SK-N-SH (cell line): ENCODE results near the gene ZBTB46. TPM values are rescaled to one million over a fixed set of nuclear protein-coding genes. Genes with fewer than 3 reads are reported as not detected.

Experiments used
- CTCF ChIA-PET: fragments of 300-600, 350-600 bp; formaldehyde crosslinking; extraction: SDS; loops from one replicate; lab custom pipeline; 2021; lab: Yijun Ruan, JAX
- POLR2A ChIA-PET: fragments of 350-600 bp; sonication (Branson Sonifier 250); formaldehyde crosslinking; extraction: SDS; loops from one replicate; lab custom pipeline; 2020; ENCODE audit warnings: antibody characterized with exemption, inconsistent platforms; lab: Yijun Ruan, JAX
- DNase-seq: peaks from one replicate; pipeline ENCODE4 v3.0.0; 2012
- H2AFZ ChIP-seq: fragments of 200-600 bp; sonication (generic); 2 replicates; pipeline ENCODE4 v1.8.1; 2016; ENCODE audit warnings: antibody characterized with exemption, mild to moderate bottlenecking, low read depth
- H3F3A ChIP-seq: fragments of 200-600 bp; sonication (generic); replicated peaks from 2 replicates; pipeline ENCODE3; 2016; ENCODE audit warnings: antibody characterized with exemption, mild to moderate bottlenecking; ENCODE audit not compliant: insufficient read depth
- H3K27ac ChIP-seq, 2 experiments: fragments of 200-500 bp in 1 of 2; fragments of 200-600 bp in 1 of 2; sonication (Bioruptor generic) in 1 of 2; sonication (generic), shearing (Covaris generic) in 1 of 2; 2 replicates each; pipeline versions ENCODE4 v1.5.1 to v1.6.1; 2014 to 2016; ENCODE audit warnings: low read depth in 2 of 2, inconsistent platforms in 1 of 2, low read length in 1 of 2, mild to moderate bottlenecking in 1 of 2, mixed read lengths in 1 of 2
- H3K27me3 ChIP-seq: fragments of 200-600 bp; sonication (generic), shearing (Covaris generic); 2 replicates; pipeline ENCODE4 v1.6.1; 2016; ENCODE audit warnings: mixed run types; ENCODE audit not compliant: insufficient read depth
- H3K36me3 ChIP-seq, 2 experiments: fragments of 200-500 bp in 1 of 2; fragments of 200-600 bp in 1 of 2; sonication (Bioruptor generic) in 1 of 2; sonication (generic) in 1 of 2; replicated peaks in 1 of 2; 2 replicates each; pipeline versions ENCODE3 to v1.5.1; 2014 to 2016; ENCODE audit warnings: low read length in 1 of 2, mild to moderate bottlenecking in 1 of 2; ENCODE audit not compliant: insufficient read depth in 2 of 2, control insufficient read depth in 1 of 2
- H3K4me1 ChIP-seq, 2 experiments: fragments of 200-500 bp in 1 of 2; fragments of 200-600 bp in 1 of 2; sonication (Bioruptor generic) in 1 of 2; sonication (generic), shearing (Covaris generic) in 1 of 2; 2 replicates each; pipeline versions ENCODE4 v1.5.1 to v1.6.1; 2014 to 2016; ENCODE audit warnings: low read depth in 1 of 2, low read length in 1 of 2, mixed run types in 1 of 2; ENCODE audit not compliant: insufficient read depth in 2 of 2, control insufficient read depth in 1 of 2
- H3K4me2 ChIP-seq: fragments of 200-600 bp; sonication (generic), shearing (Covaris generic); 2 replicates; pipeline ENCODE4 v1.6.1; 2017; ENCODE audit warnings: mixed run types
- H3K4me3 ChIP-seq, 2 experiments: fragments of 200-500 bp in 1 of 2; fragments of 200-600 bp in 1 of 2; sonication (Bioruptor generic) in 1 of 2; sonication (generic), shearing (Covaris generic) in 1 of 2; 2 replicates each; pipeline versions ENCODE4 v1.5.1 to v1.8.1; 2014 to 2016; ENCODE audit warnings: low read depth in 2 of 2, inconsistent platforms in 1 of 2, low read length in 1 of 2, mild to moderate bottlenecking in 1 of 2, mixed read lengths in 1 of 2, moderate library complexity in 1 of 2
- H3K79me2 ChIP-seq: fragments of 200-600 bp; sonication (generic); 2 replicates; pipeline ENCODE4 v1.8.1; 2017; ENCODE audit warnings: mild to moderate bottlenecking; ENCODE audit not compliant: insufficient read depth
- H3K9ac ChIP-seq: fragments of 200-600 bp; sonication (generic); 2 replicates; pipeline ENCODE4 v1.6.1; 2017; ENCODE audit warnings: mixed run types
- H3K9me2 ChIP-seq: fragments of 200-600 bp; sonication (generic); 2 replicates; pipeline ENCODE4 v1.6.1; 2017; ENCODE audit warnings: mixed run types
- H3K9me3 ChIP-seq: fragments of 200-600 bp; sonication (generic); 2 replicates; pipeline ENCODE4 v1.6.1; 2017; ENCODE audit warnings: mixed run types, mild to moderate bottlenecking, moderate library complexity
- H4K20me1 ChIP-seq: fragments of 200-600 bp; sonication (generic); 2 replicates; pipeline ENCODE4 v1.6.1; 2017; ENCODE audit warnings: mild to moderate bottlenecking, mixed run types; ENCODE audit not compliant: insufficient read depth
- ELF1 ChIP-seq: IDR thresholded peaks from 2 replicates; pipeline ENCODE4 v1.4.0; 2012
- FOSL2 ChIP-seq: IDR thresholded peaks from 2 replicates; pipeline ENCODE4 v1.4.0; 2012; ENCODE audit warnings: low read depth, mild to moderate bottlenecking, moderate library complexity, borderline replicate concordance
- FOXM1 ChIP-seq: IDR thresholded peaks from 2 replicates; pipeline ENCODE4 v1.4.0; 2012; ENCODE audit warnings: low read depth, mild to moderate bottlenecking
- GABPA ChIP-seq: IDR thresholded peaks from 2 replicates; pipeline ENCODE4 v1.4.0; 2012; ENCODE audit warnings: low read depth, mild to moderate bottlenecking
- GATA2 ChIP-seq: sonication (generic); formaldehyde crosslinking; IDR thresholded peaks from 2 replicates; pipeline ENCODE4 v1.5.0; 2020; ENCODE audit warnings: mild to moderate bottlenecking, missing genetic modification reagents
- MAX ChIP-seq: IDR thresholded peaks from 2 replicates; pipeline ENCODE4 v1.4.0; 2012; ENCODE audit warnings: low read depth
- MEF2A ChIP-seq: IDR thresholded peaks from 2 replicates; pipeline ENCODE4 v1.4.0; 2012; ENCODE audit warnings: low read depth, borderline replicate concordance
- MXI1 ChIP-seq: IDR thresholded peaks from 2 replicates; pipeline ENCODE4 v1.6.1; 2012; ENCODE audit warnings: mild to moderate bottlenecking, low read depth, low read length, improper control_type of control experiment
- NFIC ChIP-seq: IDR thresholded peaks from 2 replicates; pipeline ENCODE4 v1.4.0; 2012; ENCODE audit warnings: borderline replicate concordance
- NRF1 ChIP-seq: IDR thresholded peaks from 2 replicates; pipeline ENCODE4 v1.6.1; 2012; ENCODE audit warnings: low read depth, mild to moderate bottlenecking, low read length
- RAD21 ChIP-seq: IDR thresholded peaks from 2 replicates; pipeline ENCODE4 v1.6.1; 2012; ENCODE audit warnings: mild to moderate bottlenecking, low read length
- RCOR1 ChIP-seq: fragments of 150-350 bp; IDR thresholded peaks from 2 replicates; pipeline ENCODE4 v1.6.1; 2017; ENCODE audit warnings: antibody characterized with exemption, low read length
- SMC3 ChIP-seq: IDR thresholded peaks from 2 replicates; pipeline ENCODE4 v1.6.1; 2012; ENCODE audit warnings: low read depth, low read length, improper control_type of control experiment
- TAF1 ChIP-seq: IDR thresholded peaks from 2 replicates; pipeline ENCODE4 v1.6.1; 2012; ENCODE audit warnings: low read depth, mild to moderate bottlenecking, low read length, moderate library complexity, borderline replicate concordance
- TCF12 ChIP-seq: IDR thresholded peaks from 2 replicates; pipeline ENCODE4 v1.4.0; 2012
- TEAD4 ChIP-seq: IDR thresholded peaks from 2 replicates; pipeline ENCODE4 v1.4.0; 2012; ENCODE audit warnings: mild to moderate bottlenecking, borderline replicate concordance; ENCODE audit not compliant: insufficient read depth
- USF2 ChIP-seq: fragments of 150-350 bp; IDR thresholded peaks from 2 replicates; pipeline ENCODE4 v1.6.1; 2017; ENCODE audit warnings: antibody characterized with exemption, low read length, low read depth, borderline replicate concordance
- YY1 ChIP-seq: IDR thresholded peaks from 2 replicates; pipeline ENCODE4 v1.4.0; 2012; ENCODE audit warnings: low read depth, mild to moderate bottlenecking
- ZBTB33 ChIP-seq: IDR thresholded peaks from 2 replicates; pipeline ENCODE4 v1.4.0; 2012; ENCODE audit warnings: low read depth, borderline replicate concordance
- WGBS: methylation state at CpG from one replicate; pipeline ENCODE4 v1.1.6; 2017; ENCODE audit warnings: low lambda C conversion rate; 5-methylcytosine and 5-hydroxymethylcytosine counted together
- polyA plus RNA-seq, 3 experiments: library from polyadenylated mRNA; depleted of rRNA; stranded (reverse); fragments of >200 nt; gene quantifications; 2 replicates each; pipeline ENCODE4 v1.2.3, GENCODE V29; 2012
- TF ChIP-seq, protein P1 (sequence below): fragments of 150-350 bp; IDR thresholded peaks from 2 replicates; pipeline ENCODE4 v1.6.1; 2016; ENCODE audit warnings: mild to moderate bottlenecking, low read depth, low read length
- TF ChIP-seq, protein P2 (sequence below): IDR thresholded peaks from 2 replicates; pipeline ENCODE4 v1.4.0; 2012; ENCODE audit warnings: low read depth, borderline replicate concordance

Gene ZBTB46
- polyA plus RNA-seq, 1 of the 3 experiments (the other 2 are of a cell fraction), result 0.15 TPM

DNA sequence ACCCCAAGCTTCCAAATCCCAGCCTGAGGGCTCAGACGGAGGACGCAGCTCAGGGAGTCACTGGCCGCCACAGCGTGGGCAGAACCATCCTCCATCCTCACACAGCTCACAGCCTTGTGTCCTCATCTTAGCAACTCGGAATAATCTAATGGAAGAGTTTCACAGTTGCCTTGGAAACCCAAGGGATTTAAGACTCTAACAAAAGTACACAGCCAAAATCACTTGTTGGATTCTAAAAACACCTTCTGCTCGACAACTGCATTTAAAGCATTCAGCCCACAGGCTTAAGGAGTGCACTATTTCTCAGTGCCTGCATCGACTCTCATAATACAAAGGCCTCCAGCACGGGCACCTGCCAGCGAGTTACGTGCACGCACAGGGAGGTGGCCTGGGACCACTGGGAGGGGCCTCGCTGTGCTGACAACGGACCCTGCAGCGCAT, 45.4 kb downstream of the ZBTB46 start:
- Histone ChIP-seq H3K79me2 (no peaks in the 10 kb centered on the region), H3K9ac (no peak overlapping the region), H3K4me3 (no peak overlapping the region)
- CTCF ChIA-PET, result interaction anchor here (0.7 to 5.6 kb wide), 35 partner anchors 9 to 335 kb away, joined by 3 to 103 read pairs (median 5); partner anchors contain the start of genes PTK6 and TPD52L2
- TF ChIP-seq ELF1 (no peak), TEAD4 (no peak), RCOR1 (no peak), SMC3 (no peak), MEF2A (no peak), FOSL2 (no peak), NRF1 (no peak), USF2 (no peak), GABPA (no peak), GATA2 (CRISPR knock-in tag) (no peak), YY1 (no peak)
- TF ChIP-seq, protein P1, sequence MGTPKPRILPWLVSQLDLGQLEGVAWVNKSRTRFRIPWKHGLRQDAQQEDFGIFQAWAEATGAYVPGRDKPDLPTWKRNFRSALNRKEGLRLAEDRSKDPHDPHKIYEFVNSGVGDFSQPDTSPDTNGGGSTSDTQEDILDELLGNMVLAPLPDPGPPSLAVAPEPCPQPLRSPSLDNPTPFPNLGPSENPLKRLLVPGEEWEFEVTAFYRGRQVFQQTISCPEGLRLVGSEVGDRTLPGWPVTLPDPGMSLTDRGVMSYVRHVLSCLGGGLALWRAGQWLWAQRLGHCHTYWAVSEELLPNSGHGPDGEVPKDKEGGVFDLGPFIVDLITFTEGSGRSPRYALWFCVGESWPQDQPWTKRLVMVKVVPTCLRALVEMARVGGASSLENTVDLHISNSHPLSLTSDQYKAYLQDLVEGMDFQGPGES, result no peak
- TF ChIP-seq, all 33 proteins: peak for 0
- Histone ChIP-seq H2AFZ (no peak overlapping the region), H3F3A (no peaks in the 10 kb centered on the region), H3K36me3 (no peaks in the 10 kb centered on the region), H3K27me3 (no peaks in the 10 kb centered on the region), H3K9me2 (no peaks in the 10 kb centered on the region), H3K9me3 (no peaks in the 10 kb centered on the region), H3K4me2 (no peak overlapping the region), H3K27ac (no peak overlapping the region), H4K20me1 (no peaks in the 10 kb centered on the region), H3K4me1 (no peaks in the 10 kb centered on the region)
- 53% methylated on average over 14 of the region's 14 CpGs for WGBS
- POLR2A ChIA-PET, result no interaction called here
- no peak for DNase-seq

DNA sequence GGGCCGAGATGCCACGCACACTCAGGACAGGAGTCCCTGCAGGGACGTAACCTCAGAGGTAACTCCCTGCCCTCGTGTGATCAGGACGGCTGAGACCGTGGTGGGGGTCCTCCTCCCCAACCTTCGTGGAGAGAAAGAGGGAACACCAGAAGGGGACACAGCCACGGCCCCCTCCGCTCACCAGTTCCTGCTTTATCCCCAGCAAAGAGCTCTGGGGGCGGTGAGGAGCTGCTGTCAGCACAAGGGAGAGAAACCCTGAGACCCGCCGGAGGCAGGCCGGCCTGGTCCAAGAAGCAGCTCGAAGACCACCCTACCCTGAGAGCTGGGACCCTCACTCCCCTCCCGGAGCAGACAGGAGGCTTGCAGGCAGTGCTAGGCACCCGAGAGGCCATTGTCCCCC, 47.1 kb downstream of the ZBTB46 start:
- Histone ChIP-seq H3K4me2 (no peak overlapping the region), H3K9me3 (no peaks in the 10 kb centered on the region), H3K4me1 (no peaks in the 10 kb centered on the region), H3F3A (no peaks in the 10 kb centered on the region), H2AFZ (no peak overlapping the region), H3K79me2 (no peaks in the 10 kb centered on the region), H3K36me3 (no peaks in the 10 kb centered on the region), H3K4me3 (no peak overlapping the region), H3K9ac (no peak overlapping the region), H4K20me1 (no peaks in the 10 kb centered on the region), H3K27ac (no peak overlapping the region), H3K9me2 (no peaks in the 10 kb centered on the region), H3K27me3 (no peaks in the 10 kb centered on the region)
- CTCF ChIA-PET, result interaction anchor here (0.7 to 5.6 kb wide), 9 partner anchors 9 to 254 kb away, joined by 3 to 103 read pairs (median 4); partner anchors contain the start of gene UCKL1
- 64% methylated on average over 8 of the region's 16 CpGs for WGBS
- POLR2A ChIA-PET, result no interaction called here
- no peak for DNase-seq
- no peak for TF ChIP-seq MAX
- TF ChIP-seq, protein P1, result no peak
- no peak for TF ChIP-seq ZBTB33
- TF ChIP-seq NFIC, result no peak
- TF ChIP-seq TAF1, result no peak
- TF ChIP-seq FOXM1, result no peak
- TF ChIP-seq TCF12, result no peak
- no peak for TF ChIP-seq MXI1
- no peak for TF ChIP-seq MEF2A
- TF ChIP-seq, protein P2, sequence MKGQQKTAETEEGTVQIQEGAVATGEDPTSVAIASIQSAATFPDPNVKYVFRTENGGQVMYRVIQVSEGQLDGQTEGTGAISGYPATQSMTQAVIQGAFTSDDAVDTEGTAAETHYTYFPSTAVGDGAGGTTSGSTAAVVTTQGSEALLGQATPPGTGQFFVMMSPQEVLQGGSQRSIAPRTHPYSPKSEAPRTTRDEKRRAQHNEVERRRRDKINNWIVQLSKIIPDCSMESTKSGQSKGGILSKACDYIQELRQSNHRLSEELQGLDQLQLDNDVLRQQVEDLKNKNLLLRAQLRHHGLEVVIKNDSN, result no peak
- no peak for TF ChIP-seq GABPA
- TF ChIP-seq RAD21, result no peak
